ENCODE measurements around the gene FAM200C. TPM values are rescaled to one million over a fixed set of nuclear protein-coding genes. Genes with fewer than 3 reads are reported as not detected.
A peak's percentile ranks its signal among the peaks of the same experiment; 100 is the strongest.

The FAM200C gene
- total and polyA plus RNA-seq, 2 of the 13 experiments (the other 11 are each of a cell fraction or from before 2014, with no cell fraction given), result 3.2 to 4.7 TPM

GRCh38 chr5:160438316-160439204, 38.7 kb upstream of the FAM200C start (continued):
- TF ChIP-seq, protein P1, sequence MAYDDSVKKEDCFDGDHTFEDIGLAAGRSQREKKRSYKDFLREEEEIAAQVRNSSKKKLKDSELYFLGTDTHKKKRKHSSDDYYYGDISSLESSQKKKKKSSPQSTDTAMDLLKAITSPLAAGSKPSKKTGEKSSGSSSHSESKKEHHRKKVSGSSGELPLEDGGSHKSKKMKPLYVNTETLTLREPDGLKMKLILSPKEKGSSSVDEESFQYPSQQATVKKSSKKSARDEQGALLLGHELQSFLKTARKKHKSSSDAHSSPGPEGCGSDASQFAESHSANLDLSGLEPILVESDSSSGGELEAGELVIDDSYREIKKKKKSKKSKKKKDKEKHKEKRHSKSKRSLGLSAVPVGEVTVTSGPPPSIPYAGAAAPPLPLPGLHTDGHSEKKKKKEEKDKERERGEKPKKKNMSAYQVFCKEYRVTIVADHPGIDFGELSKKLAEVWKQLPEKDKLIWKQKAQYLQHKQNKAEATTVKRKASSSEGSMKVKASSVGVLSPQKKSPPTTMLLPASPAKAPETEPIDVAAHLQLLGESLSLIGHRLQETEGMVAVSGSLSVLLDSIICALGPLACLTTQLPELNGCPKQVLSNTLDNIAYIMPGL (CRISPR knock-in tag; IDR thresholded peaks at IDR 0.05; ENCODE audit: borderline replicate concordance in 1 of 2, low read depth in 1 of 2), result peak; percentile 40 to 61; a peak in 1 of 4 replicates
- TF ChIP-seq, protein P2, sequence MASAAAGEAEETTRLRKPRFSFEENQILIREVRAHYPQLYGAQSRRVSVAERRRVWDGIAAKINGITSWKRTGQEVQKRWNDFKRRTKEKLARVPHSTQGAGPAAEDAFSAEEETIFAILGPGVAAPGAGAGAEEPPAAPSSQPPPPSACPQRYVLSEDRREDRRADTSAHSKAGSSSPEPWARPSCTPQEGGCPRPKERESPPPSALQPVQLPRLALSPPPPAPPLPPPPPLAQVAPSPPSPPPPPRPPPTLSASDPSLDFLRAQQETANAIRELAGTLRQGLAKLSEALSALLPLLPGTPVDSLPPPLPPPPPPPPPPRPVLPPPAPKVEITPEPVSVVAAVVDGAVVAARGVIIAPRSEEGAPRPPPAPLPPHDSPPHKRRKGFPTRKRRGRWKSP (CRISPR knock-in tag; IDR thresholded peaks at IDR 0.05), result 0 out of 2 replicates have a peak, but pooled peaks have one; percentile 47
- TF ChIP-seq DNMT3B (CRISPR knock-in tag; conservative IDR thresholded peaks at IDR 0.05) (0 out of 2 replicates have a peak, but pooled peaks have one; percentile 33), ZNF781 (CRISPR knock-in tag; IDR thresholded peaks at IDR 0.05; ENCODE audit: borderline replicate concordance, not compliant biosample characterization) (peak; percentile 34), TBX2 (CRISPR knock-in tag; IDR thresholded peaks at IDR 0.05; ENCODE audit: borderline replicate concordance) (peak; percentile 41; the same call in 1 of the 2 replicates), ZNF737 (CRISPR knock-in tag; IDR thresholded peaks at IDR 0.05; ENCODE audit: borderline replicate concordance) (no peak), ZNF292 (CRISPR knock-in tag; IDR thresholded peaks at IDR 0.05; ENCODE audit: borderline replicate concordance, low read depth) (no peak; the same call in 1 of the 2 replicates), HNF4A (CRISPR knock-in tag; IDR thresholded peaks at IDR 0.05) (0 out of 2 replicates have a peak, but pooled peaks have one; percentile 2), EP300 (IDR thresholded peaks at IDR 0.05; ENCODE audit: low read depth in 2 of 2, low read length in 2 of 2) (no peak), EP300 (CRISPR knock-in tag; IDR thresholded peaks at IDR 0.05; ENCODE audit: borderline replicate concordance) (no peak), HNRNPLL (IDR thresholded peaks at IDR 0.05; ENCODE audit: low read depth, low read length, poor library complexity, severe bottlenecking) (no peak), ZNF382 (CRISPR knock-in tag; IDR thresholded peaks at IDR 0.05; ENCODE audit: borderline replicate concordance) (no peak)
- TF ChIP-seq, protein P3, sequence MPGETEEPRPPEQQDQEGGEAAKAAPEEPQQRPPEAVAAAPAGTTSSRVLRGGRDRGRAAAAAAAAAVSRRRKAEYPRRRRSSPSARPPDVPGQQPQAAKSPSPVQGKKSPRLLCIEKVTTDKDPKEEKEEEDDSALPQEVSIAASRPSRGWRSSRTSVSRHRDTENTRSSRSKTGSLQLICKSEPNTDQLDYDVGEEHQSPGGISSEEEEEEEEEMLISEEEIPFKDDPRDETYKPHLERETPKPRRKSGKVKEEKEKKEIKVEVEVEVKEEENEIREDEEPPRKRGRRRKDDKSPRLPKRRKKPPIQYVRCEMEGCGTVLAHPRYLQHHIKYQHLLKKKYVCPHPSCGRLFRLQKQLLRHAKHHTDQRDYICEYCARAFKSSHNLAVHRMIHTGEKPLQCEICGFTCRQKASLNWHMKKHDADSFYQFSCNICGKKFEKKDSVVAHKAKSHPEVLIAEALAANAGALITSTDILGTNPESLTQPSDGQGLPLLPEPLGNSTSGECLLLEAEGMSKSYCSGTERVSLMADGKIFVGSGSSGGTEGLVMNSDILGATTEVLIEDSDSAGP (CRISPR knock-in tag; IDR thresholded peaks at IDR 0.05; ENCODE audit: borderline replicate concordance), result peak; percentile 41; the same call in 1 of the 2 replicates
- TF ChIP-seq, protein P4, sequence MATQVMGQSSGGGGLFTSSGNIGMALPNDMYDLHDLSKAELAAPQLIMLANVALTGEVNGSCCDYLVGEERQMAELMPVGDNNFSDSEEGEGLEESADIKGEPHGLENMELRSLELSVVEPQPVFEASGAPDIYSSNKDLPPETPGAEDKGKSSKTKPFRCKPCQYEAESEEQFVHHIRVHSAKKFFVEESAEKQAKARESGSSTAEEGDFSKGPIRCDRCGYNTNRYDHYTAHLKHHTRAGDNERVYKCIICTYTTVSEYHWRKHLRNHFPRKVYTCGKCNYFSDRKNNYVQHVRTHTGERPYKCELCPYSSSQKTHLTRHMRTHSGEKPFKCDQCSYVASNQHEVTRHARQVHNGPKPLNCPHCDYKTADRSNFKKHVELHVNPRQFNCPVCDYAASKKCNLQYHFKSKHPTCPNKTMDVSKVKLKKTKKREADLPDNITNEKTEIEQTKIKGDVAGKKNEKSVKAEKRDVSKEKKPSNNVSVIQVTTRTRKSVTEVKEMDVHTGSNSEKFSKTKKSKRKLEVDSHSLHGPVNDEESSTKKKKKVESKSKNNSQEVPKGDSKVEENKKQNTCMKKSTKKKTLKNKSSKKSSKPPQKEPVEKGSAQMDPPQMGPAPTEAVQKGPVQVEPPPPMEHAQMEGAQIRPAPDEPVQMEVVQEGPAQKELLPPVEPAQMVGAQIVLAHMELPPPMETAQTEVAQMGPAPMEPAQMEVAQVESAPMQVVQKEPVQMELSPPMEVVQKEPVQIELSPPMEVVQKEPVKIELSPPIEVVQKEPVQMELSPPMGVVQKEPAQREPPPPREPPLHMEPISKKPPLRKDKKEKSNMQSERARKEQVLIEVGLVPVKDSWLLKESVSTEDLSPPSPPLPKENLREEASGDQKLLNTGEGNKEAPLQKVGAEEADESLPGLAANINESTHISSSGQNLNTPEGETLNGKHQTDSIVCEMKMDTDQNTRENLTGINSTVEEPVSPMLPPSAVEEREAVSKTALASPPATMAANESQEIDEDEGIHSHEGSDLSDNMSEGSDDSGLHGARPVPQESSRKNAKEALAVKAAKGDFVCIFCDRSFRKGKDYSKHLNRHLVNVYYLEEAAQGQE (IDR thresholded peaks at IDR 0.05; ENCODE audit: borderline replicate concordance in 1 of 2, low read depth in 1 of 2, low read length in 2 of 2), result no peak

Data from HepG2 (cell line).